ENCODE results near the gene WNT5B.
"Not testable (repeated sequence)": the region's sequence is repeated elsewhere in the genome, so short reads cannot be mapped to it uniquely, and the experiment has no call there.

WNT5B gene

DNA sequence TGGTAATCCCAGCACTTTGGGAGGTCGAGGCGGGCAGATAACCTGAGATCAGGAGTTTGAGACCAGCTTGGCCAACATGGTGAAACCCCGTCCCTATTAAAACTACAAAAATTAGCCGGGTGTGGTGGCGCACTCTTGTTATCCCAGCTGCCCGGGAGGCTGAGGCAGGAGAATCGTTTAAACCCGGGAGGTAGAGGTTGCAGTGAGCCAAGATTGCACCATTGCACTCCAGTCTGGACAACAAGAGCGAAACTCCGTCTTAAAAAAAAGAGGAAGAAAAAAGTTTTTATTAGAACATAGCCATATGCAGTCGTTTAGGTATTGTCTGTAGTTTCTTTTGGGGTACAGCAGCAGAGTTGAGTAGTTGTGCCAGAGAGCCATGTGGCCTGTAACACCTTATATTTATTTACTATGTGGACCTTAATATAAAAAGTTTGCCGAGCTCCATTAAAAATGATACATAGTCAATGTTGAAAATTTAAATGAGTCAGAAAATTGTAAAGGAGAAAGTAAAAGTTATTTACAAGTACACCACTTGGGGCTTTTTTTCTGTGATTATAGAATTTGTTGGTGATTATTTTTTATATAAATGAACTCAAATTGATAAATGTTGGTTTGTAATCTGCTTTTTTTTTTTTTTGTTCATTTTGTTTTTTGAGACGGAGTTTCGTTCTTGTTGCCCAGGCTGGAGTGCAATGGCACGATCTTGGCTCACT lies 64.0 kb downstream of the WNT5B start:
- DNase-seq: no peak

DNA sequence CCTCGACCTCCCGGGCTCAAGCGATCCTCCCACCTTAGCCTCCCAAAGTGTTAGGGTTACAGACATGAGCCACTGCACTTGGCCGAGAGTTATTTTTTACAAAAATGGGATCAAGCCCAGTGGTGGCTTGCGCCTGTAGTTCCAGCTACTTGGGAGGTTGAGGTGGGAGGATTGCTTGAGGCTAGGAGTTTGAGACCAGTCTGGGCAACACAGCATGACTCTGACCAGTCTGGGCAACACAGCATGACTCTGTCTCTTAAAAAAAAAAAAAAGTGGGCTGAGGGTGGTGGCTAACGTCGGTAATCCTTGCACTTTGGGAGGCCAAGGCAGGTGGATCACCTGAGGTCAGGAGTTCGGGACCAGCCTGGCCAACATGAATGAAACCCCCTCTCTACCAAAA lies 66.1 kb downstream of the WNT5B start:
- DNase-seq: not testable (repeated sequence)

DNA sequence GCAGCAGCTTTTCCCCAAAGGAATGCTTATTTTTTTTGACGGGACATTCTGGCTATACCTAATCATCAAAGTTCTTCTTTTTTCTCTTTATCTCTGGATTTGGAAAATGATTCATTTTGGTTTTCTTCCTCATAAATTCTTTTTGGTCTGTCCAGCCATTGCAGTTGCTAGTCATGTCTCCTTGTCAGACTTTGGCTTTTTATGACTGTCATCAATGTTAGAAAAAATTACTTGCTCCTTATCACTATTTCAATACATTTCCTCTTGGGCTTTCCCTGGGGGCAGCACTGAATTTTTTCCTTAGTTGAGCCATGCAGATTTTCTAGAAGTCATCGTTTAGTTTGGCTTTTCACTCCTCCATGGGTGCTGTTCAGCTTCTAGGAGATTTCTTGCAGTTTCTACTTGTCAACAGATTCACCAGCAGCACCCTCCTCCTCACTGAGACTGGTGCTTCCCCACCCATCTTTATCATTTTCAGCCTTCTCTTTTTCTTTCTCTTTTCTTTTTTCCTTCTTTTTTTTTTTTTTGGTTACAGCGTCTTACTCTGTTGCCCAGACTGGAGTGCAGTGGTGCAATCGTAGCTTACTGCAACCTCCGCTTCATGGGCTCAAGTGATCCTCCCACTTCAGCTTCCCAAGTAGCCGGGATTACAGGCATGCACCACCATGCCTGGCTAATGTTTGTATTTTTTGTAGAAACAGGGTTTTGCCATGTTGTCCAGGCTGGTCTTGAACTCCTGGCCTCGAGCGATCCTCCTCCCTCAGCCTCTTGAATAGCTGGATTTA lies 67.0 kb downstream of the WNT5B start:
- DNase-seq: no peak

DNA sequence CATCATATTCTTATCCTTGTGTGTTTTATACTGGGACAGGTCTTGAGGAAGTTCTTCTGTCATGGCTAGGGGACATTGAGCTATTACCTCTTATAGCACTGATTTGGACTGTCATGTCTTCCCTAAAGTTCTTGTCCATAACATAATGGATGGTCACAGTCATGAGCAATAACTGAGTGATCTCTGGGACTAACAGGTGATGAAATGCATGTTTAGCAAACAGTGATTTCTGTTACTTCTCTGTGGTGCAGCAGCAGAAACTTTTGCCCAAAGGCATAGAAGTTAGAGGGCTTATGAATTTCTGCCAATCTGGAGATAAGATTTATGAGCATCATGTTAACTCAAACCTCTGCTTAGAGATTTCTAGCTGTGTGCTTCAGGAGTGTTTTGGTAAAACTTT lies 67.8 kb downstream of the WNT5B start:
- no peak for DNase-seq
